HG03025 (cell line): ENCODE data around the gene ADCK2.
A peak's percentile ranks its signal among the peaks of the same experiment; 100 is the strongest.
"Not testable (repeated sequence)": the region's sequence is repeated elsewhere in the genome, so short reads cannot be mapped to it uniquely, and the experiment has no call there.

Experiments used
- ATAC-seq: cut with Tn5 transposase; IDR thresholded peaks from one replicate; pipeline ENCODE4 v1.9.1; 2021; ENCODE audit warnings: mild to moderate bottlenecking, moderate library complexity; ENCODE audit not compliant: unreplicated experiment, low FRiP score

ADCK2 gene

DNA sequence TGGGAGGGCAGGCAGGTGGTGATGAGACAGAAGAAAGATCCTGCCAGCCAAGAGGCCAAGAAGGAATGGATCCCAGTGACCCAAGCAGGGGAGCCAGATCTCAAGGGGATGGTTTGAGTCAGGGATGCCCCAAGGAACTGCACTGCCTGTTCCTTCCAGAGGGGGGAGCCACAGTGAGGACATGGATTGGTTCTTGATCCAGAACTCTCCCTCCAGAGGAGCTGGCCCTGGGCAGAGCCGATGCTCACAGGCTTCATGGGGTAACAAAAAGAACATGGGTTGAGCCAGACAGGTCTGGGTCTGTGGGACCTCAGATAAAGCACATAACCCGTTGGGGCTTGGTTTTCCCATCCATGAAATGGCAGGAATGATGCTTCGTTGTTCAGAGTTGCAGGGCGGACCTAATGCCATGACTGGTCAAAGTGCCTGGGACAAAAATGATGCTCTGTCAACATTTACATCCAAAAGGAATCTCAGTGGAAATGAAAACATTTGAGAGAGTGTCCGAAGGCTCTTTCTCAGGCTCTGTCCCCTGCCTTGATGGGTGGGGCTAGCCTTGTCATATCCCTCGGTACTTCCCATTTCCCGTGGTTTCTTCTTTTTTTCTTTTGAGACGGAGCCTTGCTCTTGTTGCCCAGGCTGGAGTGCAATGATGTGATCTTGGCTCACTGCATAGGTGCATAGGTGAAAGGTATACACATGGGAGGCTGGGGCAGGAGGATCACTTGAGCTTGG is 27.4 kb upstream of the ADCK2 start:
- ATAC-seq, result no peak

- no peak for ATAC-seq
Observed at GRCh38 chr7:140646931-140647647, 25.7 kb upstream of the ADCK2 start.

- ATAC-seq, result no peak
Observed at GRCh38 chr7:140649556-140650205, 23.1 kb upstream of the ADCK2 start.

- ATAC-seq, result no peak
Observed at GRCh38 chr7:140650367-140650766, 22.4 kb upstream of the ADCK2 start.

GRCh38 chr7:140653319-140654108 is 19.2 kb upstream of the ADCK2 start:
- no peak for ATAC-seq

- ATAC-seq, result no peak
Observed at GRCh38 chr7:140654109-140654387, 18.7 kb upstream of the ADCK2 start.

DNA sequence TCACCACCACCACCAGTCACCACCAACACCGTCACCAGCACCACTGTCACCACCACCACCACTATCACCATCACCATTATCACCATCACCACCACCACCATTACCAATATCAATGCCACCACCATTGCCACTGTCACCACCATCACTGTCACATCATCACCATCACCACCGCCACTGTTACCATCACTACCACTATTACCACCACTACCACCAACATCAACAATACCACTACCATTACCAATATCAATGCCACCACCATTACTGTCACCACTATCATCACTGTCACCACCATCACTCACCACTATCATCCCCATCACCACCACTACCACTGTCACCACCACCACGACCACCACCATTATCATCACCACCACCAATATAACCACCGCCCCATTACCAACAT is 18.1 kb upstream of the ADCK2 start:
- no peak for ATAC-seq

DNA sequence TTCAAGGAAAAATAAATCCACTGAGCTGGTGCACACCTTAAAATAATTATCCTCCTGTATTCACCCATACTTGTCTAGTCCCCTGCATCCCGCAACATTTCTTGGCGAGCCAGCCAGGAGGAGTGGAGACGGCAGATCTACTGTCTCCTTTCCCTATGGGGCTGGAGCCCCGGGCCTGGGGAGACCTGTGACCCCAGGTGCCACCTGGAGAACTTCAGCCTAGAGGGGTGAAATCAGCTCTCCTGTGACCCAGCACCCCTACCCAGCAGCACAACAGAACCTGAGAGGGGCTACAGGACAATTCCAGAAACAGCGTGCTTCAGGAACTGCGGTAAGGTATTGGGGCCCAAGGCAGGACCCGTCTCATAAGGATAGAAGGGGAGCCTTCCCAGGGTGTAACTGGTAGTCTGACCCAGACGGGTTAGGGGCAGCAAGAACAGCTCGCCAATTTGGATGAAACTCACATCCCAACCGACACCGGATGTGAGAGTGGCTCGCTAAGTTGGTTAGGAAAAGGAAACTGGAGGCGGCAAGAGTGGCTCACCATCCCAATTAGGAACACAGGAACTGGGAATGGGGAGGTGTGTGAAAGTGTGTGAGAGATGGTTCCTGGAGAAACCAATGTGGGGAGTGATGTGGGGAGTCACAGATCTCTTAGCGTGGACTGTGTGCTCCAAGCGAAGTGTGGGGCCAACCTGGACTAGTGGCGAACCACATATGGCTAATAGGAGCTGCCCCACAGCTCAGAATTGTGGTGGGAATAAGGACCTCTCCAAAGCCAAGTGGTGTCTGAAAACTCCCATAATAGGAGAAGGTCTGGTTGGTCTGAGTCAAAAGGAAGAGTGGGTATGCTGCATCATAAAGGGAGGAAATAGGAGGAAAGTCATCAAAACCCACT is 17.0 kb upstream of the ADCK2 start:
- ATAC-seq, result no peak

DNA sequence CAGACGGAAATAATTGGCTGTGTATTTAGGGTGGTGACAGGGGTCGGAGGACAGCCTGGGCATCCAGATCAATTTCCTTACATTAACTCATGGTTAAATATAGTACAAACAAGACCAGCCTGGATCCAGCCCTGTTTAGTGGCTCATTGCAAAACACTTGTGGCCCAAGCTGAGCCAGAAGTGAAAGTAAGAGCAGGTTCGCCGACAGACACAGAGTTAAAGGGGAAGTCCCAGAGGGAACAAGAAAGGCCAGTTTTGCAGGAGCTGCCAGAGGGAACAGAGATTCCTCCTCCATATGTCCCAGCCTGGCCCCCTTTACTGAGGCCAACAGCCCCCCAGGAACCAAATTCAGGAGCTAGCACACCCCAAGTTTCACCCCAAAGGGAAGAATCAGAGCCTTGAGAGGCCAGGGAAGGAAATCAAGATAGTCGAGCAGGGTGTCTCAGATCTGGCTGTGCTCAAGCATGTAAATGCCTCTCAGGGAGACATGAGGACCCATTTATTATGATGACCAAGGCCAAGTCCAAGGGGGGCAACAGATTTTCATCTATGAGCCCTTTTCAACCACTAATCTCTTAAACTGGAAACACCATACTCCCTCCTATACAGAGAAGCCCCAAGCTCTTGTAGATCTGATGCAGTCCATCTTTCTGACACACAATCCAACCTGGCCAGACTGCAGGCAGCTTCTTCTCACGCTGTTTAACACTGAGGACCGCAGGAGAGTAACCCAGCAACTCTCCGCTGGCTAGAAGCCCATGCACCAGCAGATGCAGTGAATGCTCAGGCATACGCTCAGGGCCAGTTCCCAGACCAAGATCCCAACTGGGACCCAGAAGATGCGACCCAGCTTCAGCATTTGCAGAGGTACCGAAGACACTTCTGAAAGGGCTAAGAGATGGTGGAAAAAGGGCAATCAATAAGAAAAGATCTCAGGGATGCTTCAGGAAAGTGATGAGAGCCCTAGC is 15.9 kb upstream of the ADCK2 start:
- peak; percentile 55 for ATAC-seq

DNA sequence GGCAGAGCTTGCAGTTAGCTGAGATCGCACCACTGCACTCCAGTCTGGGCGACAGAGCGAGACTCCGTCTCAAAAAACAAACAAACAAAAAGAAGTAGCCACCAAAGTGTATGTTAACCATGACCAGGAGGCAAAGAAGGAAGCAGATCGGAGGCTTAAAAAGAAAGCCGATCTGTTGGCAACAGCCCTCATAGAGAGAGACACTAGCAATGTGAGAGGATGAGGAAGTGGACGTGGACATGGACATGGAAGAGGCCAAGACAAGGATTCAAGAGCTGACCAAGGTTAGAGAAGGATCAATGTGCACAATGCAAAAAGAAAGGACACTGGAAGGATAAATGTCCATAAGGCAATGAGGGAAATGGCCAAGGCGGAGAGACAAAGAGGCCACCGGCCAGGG is 14.9 kb upstream of the ADCK2 start:
- no peak for ATAC-seq

DNA sequence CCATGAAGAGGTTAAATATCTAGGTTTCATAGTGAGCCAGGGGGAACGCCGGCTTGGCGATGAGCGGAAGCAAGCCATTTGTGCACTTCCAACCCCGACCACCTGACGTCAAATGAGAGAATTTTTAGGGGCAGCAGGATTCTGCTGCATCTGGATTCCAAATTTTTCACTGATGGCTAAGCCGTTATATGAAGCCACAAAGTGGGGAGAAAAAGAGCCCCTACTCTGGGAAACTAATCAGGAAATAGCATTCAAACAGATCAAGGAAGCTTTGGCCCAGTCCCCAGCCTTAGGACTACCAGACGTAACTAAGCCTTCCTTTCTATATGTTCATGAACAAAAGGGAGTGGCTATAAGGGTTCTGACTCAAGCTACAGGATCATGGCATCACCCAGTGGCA is 12.9 kb upstream of the ADCK2 start:
- ATAC-seq, result no peak

GRCh38 chr7:140661124-140661523 is 11.6 kb upstream of the ADCK2 start:
- no peak for ATAC-seq

DNA sequence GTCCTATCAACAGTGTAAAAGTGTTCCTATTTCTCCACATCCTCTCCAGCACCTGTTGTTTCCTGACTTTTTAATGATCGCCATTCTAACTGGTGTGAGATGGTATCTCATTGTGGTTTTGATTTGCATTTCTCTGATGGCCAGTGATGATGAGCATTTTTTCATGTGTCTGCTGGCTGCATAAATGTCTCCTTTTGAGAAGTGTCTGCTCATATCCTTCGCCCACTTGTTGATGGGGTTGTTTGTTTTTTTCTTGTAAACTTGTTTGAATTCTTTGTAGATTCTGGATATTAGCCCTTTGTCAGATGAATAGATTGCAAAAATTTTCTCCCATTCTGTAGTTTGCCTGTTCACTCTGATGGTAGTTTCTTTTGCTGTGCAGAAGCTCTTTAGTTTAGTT is 9.8 kb upstream of the ADCK2 start:
- not testable (repeated sequence) for ATAC-seq

DNA sequence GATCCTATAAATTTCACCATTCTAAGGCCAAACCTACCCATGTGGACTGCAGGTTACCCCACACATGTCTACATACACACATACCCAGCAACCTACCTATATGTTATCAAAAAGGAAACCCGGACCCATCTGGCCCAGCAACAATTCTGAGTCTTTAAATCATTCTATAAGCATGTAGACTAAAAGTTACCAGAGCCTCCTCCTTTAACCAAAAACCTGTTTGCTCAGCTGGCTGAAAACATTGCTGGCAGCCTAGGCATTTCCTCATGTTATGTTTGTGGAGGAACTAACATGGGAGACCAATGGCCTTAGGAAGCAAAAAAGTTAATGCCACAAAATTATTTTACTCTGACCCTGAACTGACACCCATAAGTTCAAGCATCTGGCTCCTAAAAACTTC is 5.3 kb upstream of the ADCK2 start:
- ATAC-seq, result no peak

- ATAC-seq, result no peak
Observed at GRCh38 chr7:140668641-140669040, 4.1 kb upstream of the ADCK2 start.

DNA sequence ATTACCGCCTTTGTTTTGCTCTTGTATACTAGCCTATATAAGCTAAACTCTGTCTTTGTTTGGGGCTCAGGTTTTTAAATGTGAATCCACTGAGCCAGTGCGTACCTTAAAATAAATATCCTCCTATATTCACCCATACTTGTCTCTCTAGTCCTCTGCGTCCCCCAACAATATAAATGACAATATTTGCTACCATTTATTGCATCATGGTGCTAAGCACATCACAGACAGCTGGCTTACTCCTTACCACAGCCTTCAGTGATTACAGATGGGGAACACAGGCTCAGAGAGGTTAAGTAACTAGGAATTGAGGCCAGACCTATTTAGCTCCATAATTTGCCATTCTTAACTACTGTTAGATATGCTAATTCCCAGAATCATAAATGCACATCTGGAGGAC is 3.4 kb upstream of the ADCK2 start:
- no peak for ATAC-seq

DNA sequence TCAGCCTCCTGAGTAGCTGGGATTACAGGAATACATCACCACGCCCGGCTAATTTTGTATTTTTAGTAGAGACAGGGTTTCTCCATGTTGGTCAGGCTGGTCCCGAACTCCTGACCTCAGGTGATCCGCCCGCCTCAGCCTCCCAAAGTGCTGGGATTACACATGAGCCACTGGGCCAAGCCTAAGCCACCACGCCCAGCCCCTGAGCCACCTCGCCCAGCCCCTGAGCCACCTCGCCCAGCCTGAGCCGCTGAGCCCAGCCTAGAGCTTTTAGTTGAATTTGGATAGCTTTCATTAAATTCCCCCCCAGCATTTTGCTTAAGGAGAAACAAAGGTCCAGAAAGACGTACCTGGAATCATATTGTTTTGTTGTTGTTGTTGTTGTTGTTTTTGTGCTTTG is 2.9 kb upstream of the ADCK2 start:
- not testable (repeated sequence) for ATAC-seq

DNA sequence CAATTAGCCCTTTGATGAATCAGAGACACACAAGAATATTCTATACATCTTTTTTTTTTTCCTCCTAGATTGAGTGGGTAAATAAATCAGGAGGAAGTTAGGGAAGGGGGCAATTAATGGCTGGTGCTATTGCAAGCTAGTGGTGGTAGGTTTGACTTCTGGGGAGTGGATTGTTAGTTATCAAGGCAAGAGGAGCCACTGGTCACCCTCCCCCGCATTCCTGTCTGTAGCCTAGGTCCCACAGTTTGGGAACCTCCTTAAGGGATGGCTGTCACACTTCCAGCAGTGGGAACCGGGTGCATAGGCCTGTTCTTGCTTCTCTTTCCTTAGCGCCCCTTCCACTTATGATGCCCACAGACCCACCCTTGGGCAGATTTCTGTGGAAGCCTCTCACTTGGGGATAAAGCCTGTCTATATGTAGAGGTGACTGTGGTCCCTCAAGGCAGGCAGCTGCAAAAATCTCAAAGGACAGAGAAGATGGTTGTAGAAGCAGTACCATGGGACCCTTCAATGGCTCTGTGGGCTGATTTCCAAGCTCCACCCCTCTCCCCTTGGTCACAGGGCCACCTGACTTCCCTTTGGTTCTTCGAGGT is 2.3 kb upstream of the ADCK2 start:
- ATAC-seq, result no peak

DNA sequence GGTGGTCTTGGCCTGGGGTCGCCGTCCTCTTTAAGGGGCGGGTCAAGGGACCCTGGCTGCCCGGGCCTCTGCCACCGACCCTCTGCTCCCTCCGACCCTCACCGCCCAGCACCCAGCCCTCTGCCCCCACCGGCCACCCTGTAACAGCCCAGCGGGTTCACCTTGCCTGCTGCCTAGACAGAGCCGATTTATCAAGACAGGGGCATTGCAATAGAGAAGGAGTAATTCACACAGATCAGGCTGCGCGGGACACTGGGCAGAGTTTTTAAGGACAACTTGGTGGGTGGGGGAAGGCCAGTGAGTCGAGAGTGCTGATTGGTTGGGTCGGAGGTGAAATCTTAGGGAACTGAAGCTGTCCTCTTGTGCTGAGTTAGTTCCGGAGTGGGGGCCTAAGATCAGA is 779 bp upstream of the ADCK2 start:
- no peak for ATAC-seq
